Activated CD8-positive, alpha-beta T cell treated with anti-CD3 and anti-CD28 coated beads, Interleukin-2, amount 10 ng/mL, durations not matched to agents 7 days and 5 days (primary cell): Measurements from ENCODE around the gene EIF4A3. TPM values are rescaled to one million over a fixed set of nuclear protein-coding genes. Genes with fewer than 3 reads are reported as not detected.

Source experiments
- ATAC-seq: fragments of 150-1000 bp; cut with Tn5 transposase; one replicate; pipeline ENCODE4 v1.10.0; 2021; ENCODE audit warnings: moderate library complexity
- CTCF ChIA-PET: fragments of 350-600 bp; sonication (Branson Sonifier 250); formaldehyde crosslinking; loops from one replicate; lab custom pipeline; 2021; ENCODE audit warnings: antibody characterized with exemption; lab: Charles Lee
- POLR2A ChIA-PET: fragments of 350-600 bp; sonication (Branson Sonifier 250); formaldehyde crosslinking; loops from one replicate; lab custom pipeline; 2021; ENCODE audit warnings: antibody characterized with exemption; lab: Charles Lee
- DNase-seq: peaks from one replicate; pipeline ENCODE4 v3.0.0-alpha.2; 2020
- H3K27ac Mint-ChIP-seq: one replicate; pipeline ENCODE4 v1.8.0; 2021; ENCODE audit warnings: mild to moderate bottlenecking, mixed read lengths
- H3K27me3 Mint-ChIP-seq: one replicate; pipeline ENCODE4 v1.8.0; 2021; ENCODE audit warnings: low read depth, mixed read lengths
- H3K36me3 Mint-ChIP-seq: one replicate; pipeline ENCODE4 v1.8.0; 2021; ENCODE audit warnings: low read depth, mixed read lengths
- H3K4me1 Mint-ChIP-seq: one replicate; pipeline ENCODE4 v1.8.0; 2021; ENCODE audit warnings: low read depth, mixed read lengths
- H3K4me3 Mint-ChIP-seq: one replicate; pipeline ENCODE4 v1.8.0; 2021; ENCODE audit warnings: mild to moderate bottlenecking, mixed read lengths
- H3K9me3 Mint-ChIP-seq: one replicate; pipeline ENCODE4 v1.8.0; 2022; ENCODE audit warnings: mixed read lengths; ENCODE audit not compliant: insufficient read depth
- total RNA-seq, 2 experiments: library from RNA; stranded (reverse); gene quantifications; one replicate each; pipeline ENCODE4 v1.2.3, GENCODE V29; 2021

Gene EIF4A3
- total RNA-seq, 2 experiments from 2014 or later = 181 to 183 TPM

GRCh38 chr17:80103449-80104085 lies 43.4 kb downstream of the EIF4A3 start:
- ATAC-seq = no peak
- Mint-ChIP-seq H3K27ac (no peak overlapping the region), H3K27me3 (peaks cover 6% of the 10 kb centered on the region), H3K4me1 (peaks cover 26% of the 10 kb centered on the region), H3K9me3 (no peaks in the 10 kb centered on the region), H3K36me3 (no peaks in the 10 kb centered on the region), H3K4me3 (peak overlapping the region; percentile 34)
- POLR2A ChIA-PET = interaction anchor here (0.6 kb wide), 1 partner anchor 184 kb away, joined by 3 read pairs; no protein-coding TSS in a partner anchor
- DNase-seq = no peak
- CTCF ChIA-PET = no interaction called here

DNA sequence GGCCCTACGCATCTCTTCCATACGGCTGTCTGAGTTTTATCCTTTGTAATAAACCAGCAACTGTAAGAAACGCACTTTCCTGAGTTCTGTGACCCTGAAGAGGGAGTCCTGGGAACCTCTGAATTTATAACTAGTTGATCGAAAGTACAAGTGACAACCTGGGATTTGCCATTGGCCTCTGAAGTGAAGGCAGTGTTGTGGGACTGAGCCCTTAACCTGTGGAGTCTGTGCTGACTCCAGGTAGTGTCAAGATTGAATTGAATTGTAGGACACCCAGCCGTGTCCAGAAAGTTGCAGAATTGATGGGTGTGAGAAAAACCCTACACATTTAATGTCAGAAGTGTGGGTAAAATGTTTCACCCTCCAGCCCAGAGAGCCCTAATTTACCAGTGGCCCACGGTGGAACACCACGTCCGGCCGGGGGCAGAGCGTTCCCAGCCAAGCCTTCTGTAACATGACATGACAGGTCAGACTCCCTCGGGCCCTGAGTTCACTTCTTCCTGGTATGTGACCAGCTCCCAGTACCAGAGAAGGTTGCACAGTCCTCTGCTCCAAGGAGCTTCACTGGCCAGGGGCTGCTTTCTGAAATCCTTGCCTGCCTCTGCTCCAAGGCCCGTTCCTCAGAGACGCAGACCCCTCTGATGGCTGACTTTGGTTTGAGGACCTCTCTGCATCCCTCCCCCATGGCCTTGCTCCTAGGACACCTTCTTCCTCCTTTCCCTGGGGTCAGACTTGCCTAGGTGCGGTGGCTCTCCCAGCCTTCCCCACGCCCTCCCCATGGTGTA lies 44.1 kb downstream of the EIF4A3 start:
- peak overlapping the region; percentile 89 for H3K4me3 Mint-ChIP-seq

GRCh38 chr17:80101946-80102663 lies 44.8 kb downstream of the EIF4A3 start:
- peak overlapping the region; percentile 86 for H3K27ac Mint-ChIP-seq
- H3K36me3 Mint-ChIP-seq = no peaks in the 10 kb centered on the region
- H3K9me3 Mint-ChIP-seq = no peaks in the 10 kb centered on the region
- DNase-seq = peak; percentile 32
- peak overlapping the region; percentile 89 for H3K4me3 Mint-ChIP-seq
- H3K27me3 Mint-ChIP-seq = peaks cover 6% of the 10 kb centered on the region
- peak; percentile 32 for ATAC-seq
- ChIA-PET CTCF (interaction anchor here (0.6 to 3.4 kb wide), 49 partner anchors 7 to 681 kb away, joined by 3 to 51 read pairs (median 5); no protein-coding TSS in a partner anchor), POLR2A (interaction anchor here (0.8 to 2.1 kb wide), 5 partner anchors 44 to 178 kb away, joined by 3 to 11 read pairs (median 3); partner anchors contain the start of gene SGSH)
- H3K4me1 Mint-ChIP-seq = peaks cover 26% of the 10 kb centered on the region

More for the DNA sequence above, 44.1 kb downstream of the EIF4A3 start:
- peak overlapping the region; percentile 31 for H3K27ac Mint-ChIP-seq
- peaks cover 26% of the 10 kb centered on the region for H3K4me1 Mint-ChIP-seq
- peaks cover 6% of the 10 kb centered on the region for H3K27me3 Mint-ChIP-seq
- ChIA-PET POLR2A (no interaction called here), CTCF (interaction anchor here (1.4 kb wide), 1 partner anchor 63 kb away, joined by 5 read pairs; no protein-coding TSS in a partner anchor)
- no peak for ATAC-seq
- no peaks in the 10 kb centered on the region for H3K36me3 Mint-ChIP-seq
- H3K9me3 Mint-ChIP-seq = no peaks in the 10 kb centered on the region
- DNase-seq = no peak

GRCh38 chr17:80101011-80101945 lies 45.6 kb downstream of the EIF4A3 start, which contains the start of gene GAA:
Gene GAA (plus strand): TSS chr17:80101581. CDS start chr17:80104587, 3,006 bp downstream.
- ATAC-seq (peak; percentile 90), DNase-seq (peak; percentile 89)
- Mint-ChIP-seq H3K27me3 (peaks cover 6% of the 10 kb centered on the region), H3K4me3 (peak within 1 kb of the TSS; percentile 89), H3K36me3 (no peaks in the 10 kb centered on the region), H3K4me1 (peaks cover 26% of the 10 kb centered on the region), H3K9me3 (no peaks in the 10 kb centered on the region), H3K27ac (peak within 1 kb of the TSS; percentile 86)
- ChIA-PET POLR2A (interaction anchor here (0.6 to 2.1 kb wide), 8 partner anchors 45 to 179 kb away, joined by 3 to 11 read pairs (median 3); partner anchors contain the start of genes RNF213 and SGSH), CTCF (interaction anchor here (0.6 to 3.4 kb wide), 50 partner anchors 8 to 681 kb away, joined by 3 to 51 read pairs (median 5); no protein-coding TSS in a partner anchor)

GRCh38 chr17:80100035-80100323 lies 46.9 kb downstream of the EIF4A3 start:
- H3K36me3 Mint-ChIP-seq = no peaks in the 10 kb centered on the region
- peak overlapping the region; percentile 82 for H3K4me3 Mint-ChIP-seq
- ATAC-seq = no peak
- H3K4me1 Mint-ChIP-seq = peaks cover 26% of the 10 kb centered on the region
- ChIA-PET CTCF (interaction anchor here (2.4 to 3.4 kb wide), 2 partner anchors 18 to 91 kb away, joined by 16 to 20 read pairs; no protein-coding TSS in a partner anchor), POLR2A (interaction anchor here (2.1 kb wide), 1 partner anchor 46 kb away, joined by 11 read pairs; no protein-coding TSS in a partner anchor)
- no peak overlapping the region for H3K27ac Mint-ChIP-seq
- DNase-seq = no peak
- H3K9me3 Mint-ChIP-seq = no peaks in the 10 kb centered on the region
- H3K27me3 Mint-ChIP-seq = peaks cover 6% of the 10 kb centered on the region

- ATAC-seq (no peak), DNase-seq (no peak)
- ChIA-PET POLR2A (no interaction called here), CTCF (interaction anchor here (2.4 to 3.4 kb wide), 2 partner anchors 17 to 91 kb away, joined by 16 to 20 read pairs; no protein-coding TSS in a partner anchor)
- H3K9me3 Mint-ChIP-seq = no peaks in the 10 kb centered on the region
- H3K36me3 Mint-ChIP-seq = no peaks in the 10 kb centered on the region
- peaks cover 26% of the 10 kb centered on the region for H3K4me1 Mint-ChIP-seq
- no peak overlapping the region for H3K4me3 Mint-ChIP-seq
- H3K27ac Mint-ChIP-seq = no peak overlapping the region
- peaks cover 11% of the 10 kb centered on the region for H3K27me3 Mint-ChIP-seq
These were observed 47.5 kb downstream of the EIF4A3 start for GRCh38 chr17:80099291-80100034.

DNA sequence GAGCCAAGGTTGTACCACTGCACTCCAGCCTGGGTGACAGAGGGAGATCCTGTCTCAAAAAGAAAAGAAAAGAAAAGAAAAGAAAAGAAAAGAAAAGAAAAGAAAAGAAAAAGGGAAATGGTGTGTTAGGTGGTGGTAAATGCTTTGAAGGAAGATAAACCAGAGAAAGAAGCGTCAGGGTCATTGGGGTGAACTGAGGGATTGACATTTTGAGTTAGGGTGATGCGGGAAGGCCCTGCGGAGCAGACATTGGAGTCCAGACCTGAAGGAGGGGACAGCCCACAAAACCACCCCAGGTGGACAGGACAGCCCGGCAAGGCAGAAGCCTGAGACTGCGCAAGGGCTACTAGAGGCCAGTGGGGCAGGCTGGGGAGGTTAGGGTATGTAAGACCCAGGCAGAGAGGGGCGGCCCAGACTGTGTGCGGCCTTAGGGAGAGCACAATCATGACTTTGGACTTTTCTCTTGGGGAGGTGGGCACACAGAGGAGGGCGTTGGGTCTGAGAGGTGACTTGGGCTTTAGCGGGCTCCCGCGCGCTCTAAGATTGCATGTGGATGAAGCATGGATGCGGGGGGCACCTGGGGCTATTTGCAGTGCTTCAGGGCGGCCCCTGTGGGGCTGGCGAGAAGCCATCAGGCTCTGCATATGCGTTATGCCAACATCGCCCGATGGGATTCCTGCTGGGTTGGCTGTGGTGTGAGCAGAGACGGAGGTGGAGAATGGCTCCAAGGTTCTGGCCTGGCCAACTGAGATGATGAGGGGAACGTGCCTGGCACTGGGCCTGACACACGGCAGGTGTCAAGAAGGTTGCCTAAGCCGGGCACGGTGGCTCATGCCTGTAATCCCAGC lies 48.9 kb downstream of the EIF4A3 start:
- no peak for ATAC-seq
- CTCF ChIA-PET = interaction anchor here (3.4 kb wide), 1 partner anchor 16 kb away, joined by 20 read pairs; no protein-coding TSS in a partner anchor
- Mint-ChIP-seq H3K9me3 (no peaks in the 10 kb centered on the region), H3K36me3 (no peaks in the 10 kb centered on the region), H3K4me1 (peaks cover 26% of the 10 kb centered on the region), H3K27ac (no peak overlapping the region), H3K4me3 (no peak overlapping the region), H3K27me3 (peaks cover 11% of the 10 kb centered on the region)
- POLR2A ChIA-PET = no interaction called here
- no peak for DNase-seq

GRCh38 chr17:80097127-80097621 lies 49.8 kb downstream of the EIF4A3 start:
- POLR2A ChIA-PET = no interaction called here
- Mint-ChIP-seq H3K27ac (no peak overlapping the region), H3K4me3 (no peak overlapping the region), H3K27me3 (peaks cover 11% of the 10 kb centered on the region), H3K36me3 (no peaks in the 10 kb centered on the region), H3K9me3 (no peaks in the 10 kb centered on the region), H3K4me1 (peaks cover 20% of the 10 kb centered on the region)
- DNase-seq (no peak), ATAC-seq (no peak)
- CTCF ChIA-PET = no interaction called here

- Mint-ChIP-seq H3K27me3 (peaks cover 11% of the 10 kb centered on the region), H3K4me3 (no peak overlapping the region), H3K4me1 (peaks cover 17% of the 10 kb centered on the region), H3K27ac (no peak overlapping the region), H3K36me3 (no peaks in the 10 kb centered on the region), H3K9me3 (no peaks in the 10 kb centered on the region)
- DNase-seq (no peak), ATAC-seq (no peak)
- ChIA-PET POLR2A (no interaction called here), CTCF (no interaction called here)
These were observed 50.3 kb downstream of the EIF4A3 start for GRCh38 chr17:80096561-80097021.
